NOMO-1 treated with dmso at 0.1 percent for 144 hours (cell line): ENCODE measurements around the gene MTMR10.

Experiments used
- DNase-seq: peaks from one replicate; lab custom pipeline; 2025; ENCODE audit not compliant: unreplicated experiment; lab: John Stamatoyannopoulos, UW

Gene MTMR10

DNA sequence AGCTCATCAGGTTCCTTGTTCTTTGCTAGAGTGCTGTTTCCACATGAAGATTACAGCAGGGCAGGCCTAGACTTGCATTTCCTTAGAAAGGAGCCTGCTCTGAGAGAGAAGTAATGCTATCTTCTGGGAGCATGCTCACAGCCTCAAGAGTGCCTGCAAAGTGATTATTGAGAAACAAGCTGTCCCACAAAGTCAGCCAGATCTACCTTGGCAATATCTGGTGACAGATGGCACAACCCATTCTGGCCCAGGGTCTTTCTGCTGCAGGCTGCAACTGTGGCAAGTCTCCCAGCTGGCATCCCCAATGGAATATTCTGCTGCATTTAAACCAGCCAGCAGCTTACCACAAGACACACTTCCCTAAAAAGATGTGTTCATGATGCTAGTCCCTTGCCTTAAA, 29.3 kb downstream of the MTMR10 start:
- no peak for DNase-seq

DNA sequence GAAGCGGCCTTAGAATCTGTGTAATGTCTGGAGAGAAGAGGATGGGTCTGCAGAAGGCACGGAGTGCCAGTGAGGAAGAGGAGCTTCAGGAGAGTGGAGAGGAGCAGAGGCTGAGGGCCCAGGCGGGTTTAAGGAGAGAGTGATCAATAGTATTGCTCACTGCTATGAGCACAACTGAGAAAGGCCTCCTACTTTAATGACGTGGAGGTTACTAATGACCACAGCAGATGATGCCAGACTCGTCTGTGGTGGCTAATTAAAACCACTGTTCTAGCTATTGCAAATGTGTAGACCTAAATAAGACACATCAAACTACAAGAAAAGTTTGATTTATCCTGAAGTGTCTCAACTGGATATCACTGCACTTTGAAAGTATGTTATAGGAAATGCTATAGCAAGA, 33.2 kb downstream of the MTMR10 start:
- DNase-seq: no peak

DNA sequence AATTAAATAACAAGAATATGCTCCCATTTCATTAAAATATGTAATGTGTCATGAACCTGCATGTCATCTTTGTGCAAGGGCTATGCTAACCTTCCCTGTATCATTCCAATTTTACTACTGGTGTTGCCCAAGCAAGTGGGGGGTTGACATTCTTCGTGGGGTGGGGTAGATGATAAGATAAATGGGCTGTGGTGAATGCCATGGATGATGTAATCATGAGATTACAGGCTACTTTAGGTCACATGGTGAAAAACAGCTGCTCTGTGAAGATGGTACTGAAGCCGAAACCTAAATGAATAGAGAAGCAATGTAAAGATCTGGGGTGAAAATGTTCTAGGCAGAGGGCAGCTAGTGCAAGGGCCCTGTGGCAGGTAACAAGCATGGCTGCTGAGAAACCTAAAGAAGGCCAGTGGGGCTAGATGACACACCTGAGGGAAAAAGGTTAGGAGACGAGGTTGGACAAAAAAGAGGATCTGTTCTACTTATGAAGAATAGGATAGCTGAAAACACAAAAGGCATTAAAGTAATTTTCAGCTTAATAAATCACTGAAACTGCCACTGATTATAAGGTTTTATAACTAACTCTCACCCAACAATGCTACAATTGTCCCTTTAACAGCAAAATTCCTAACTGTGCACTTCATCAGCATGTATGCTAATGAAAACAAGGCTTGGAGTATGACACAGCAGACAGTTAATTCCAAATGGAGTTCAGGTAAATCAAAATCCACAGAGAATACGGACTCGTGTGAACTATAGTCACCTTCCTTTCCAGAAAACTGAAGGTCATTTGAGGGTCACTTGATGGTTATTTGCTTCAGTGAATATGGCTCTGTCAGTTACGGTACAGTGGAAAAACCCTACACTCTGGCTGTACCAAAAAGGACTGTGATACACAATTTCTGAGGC, 35.0 kb downstream of the MTMR10 start:
- DNase-seq: no peak

DNA sequence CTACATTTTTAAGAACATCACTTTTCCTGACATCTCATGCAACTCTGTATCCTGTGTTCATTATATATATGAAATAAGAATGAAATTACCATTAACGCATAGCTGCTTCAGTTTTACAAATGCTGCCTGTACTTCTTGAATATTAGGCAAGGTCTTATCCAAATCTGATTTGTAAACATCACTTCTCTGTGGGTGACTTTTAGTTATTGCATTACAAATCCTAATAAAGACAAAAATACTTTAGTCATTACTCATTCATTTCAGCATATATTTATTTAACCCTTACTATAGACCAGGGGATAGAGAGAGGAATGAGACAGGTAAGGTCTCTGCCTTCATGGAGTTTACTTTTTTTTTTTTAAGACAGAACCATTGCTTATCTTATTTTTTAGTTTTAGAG, 36.8 kb downstream of the MTMR10 start:
- no peak for DNase-seq

- no peak for DNase-seq
Observed at GRCh38 chr15:30953731-30954378, 37.6 kb downstream of the MTMR10 start.

DNA sequence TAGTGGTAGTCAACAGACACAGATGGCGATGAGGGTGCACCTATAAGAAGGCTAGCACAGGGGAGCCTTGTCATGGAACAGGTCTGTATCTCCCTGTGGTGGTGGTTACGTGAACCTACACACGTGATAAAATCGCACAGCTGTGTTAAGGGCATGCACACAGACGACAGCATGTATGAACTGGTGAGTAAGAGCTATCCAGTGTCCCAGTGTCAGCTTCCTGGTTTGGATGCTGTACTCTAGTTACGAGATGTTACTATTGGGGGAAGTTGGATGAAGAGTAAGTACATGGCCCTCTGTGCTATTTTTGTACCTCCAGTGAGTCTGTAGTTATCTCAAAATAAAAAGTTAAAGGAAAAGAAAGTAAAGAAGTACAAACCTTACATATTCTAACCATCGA, 38.2 kb downstream of the MTMR10 start:
- no peak for DNase-seq

GRCh38 chr15:30943654-30944335, 47.6 kb downstream of the MTMR10 start:
- no peak for DNase-seq

- no peak for DNase-seq
Observed at GRCh38 chr15:30941520-30941919, 49.9 kb downstream of the MTMR10 start.

- DNase-seq: no peak
Observed at GRCh38 chr15:30940359-30940758, 51.1 kb downstream of the MTMR10 start.

DNA sequence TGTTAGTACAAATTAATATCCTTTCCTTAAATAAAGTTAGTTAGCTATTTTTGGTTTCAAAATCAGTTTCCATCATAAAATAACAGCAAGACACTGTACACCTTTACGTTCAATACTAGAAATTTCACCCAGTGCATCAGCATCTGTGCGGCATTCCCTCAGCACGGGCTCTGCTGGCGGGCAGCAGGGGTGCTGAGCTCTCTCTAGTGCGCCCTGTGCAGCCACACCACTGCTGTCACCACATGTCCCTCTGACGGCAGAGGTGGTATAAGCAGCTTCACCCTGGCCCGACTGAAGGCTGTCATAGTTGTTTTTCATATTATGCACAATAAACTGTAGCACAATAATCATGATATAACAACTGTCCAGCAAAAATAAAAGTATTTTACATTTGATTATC, 52.3 kb downstream of the MTMR10 start:
- DNase-seq: no peak

GRCh38 chr15:30933293-30933692, 58.1 kb downstream of the MTMR10 start:
- DNase-seq: no peak

DNA sequence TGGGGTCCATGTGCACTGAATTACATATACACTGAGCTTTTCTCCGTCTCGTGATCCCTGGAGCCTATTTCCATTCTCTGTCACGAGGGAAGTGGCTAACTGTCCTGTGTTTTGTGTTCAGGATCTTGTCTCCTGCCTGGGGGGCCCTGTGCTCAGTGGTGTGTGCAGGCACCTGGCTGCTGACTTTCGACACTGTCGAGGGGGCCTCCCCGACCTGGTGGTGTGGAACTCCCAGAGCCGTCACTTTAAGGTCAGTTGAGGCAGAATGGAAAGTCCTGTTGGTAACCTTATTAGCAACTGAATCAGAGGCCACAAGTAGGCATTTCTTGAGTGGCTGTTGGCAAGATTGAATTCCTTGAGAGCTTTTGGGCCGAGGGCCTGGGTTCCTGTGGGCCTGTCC, 61.0 kb downstream of the MTMR10 start:
- DNase-seq: no peak

DNA sequence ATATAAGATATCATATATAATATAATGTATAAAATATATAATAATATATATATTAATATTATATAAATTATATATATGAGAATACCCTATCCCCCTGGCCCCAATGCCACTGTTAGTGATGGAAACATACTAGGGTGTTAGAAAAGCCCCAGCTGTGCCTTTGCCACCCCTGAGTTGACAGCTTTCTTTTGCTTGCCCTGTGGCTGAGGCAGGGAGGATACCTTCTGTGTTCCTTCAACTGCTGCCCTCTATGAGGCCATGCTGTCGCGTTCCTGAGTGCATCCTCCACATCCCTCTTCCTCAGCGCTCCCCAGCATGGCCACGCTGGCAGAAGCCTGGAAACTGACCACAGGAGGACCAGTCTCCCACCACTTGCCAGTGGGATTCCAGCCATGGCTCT, 61.4 kb downstream of the MTMR10 start:
- DNase-seq: no peak

GRCh38 chr15:30929064-30929669, 62.3 kb downstream of the MTMR10 start:
- no peak for DNase-seq

- DNase-seq: no peak
Observed at GRCh38 chr15:30928076-30928475, 63.4 kb downstream of the MTMR10 start.

DNA sequence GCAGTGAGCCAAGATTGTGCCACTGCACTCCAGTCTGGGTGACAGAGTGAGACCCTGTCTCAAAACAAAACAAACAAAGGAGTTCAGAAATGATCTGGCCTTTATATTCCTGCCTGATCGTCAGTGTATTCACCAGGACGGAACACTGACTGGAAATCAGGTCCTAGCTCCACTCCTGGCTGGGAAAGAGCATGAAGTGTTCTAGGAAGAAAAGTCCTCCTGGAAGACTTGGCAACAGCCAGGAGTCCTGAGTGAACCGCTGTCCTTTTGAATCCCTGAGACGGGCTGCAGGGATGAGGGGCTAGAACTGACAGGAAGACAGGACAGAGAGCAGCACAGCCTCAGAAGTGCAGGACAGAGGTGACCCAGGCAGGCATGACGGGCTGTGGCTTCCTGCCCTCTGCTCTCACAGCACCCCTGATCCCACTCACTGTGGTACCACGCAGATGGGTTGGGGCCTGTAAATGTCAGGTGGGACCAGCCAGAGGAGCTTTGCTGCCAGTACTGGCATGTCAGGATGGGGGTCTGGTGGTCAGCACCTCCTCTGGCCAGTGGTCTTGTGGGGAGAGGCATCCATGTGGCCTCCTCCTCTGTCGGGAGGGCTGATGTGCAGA, 64.2 kb downstream of the MTMR10 start:
- no peak for DNase-seq

GRCh38 chr15:30926161-30926560, 65.3 kb downstream of the MTMR10 start:
- DNase-seq: no peak

GRCh38 chr15:30925686-30926085, 65.7 kb downstream of the MTMR10 start:
- DNase-seq: no peak

DNA sequence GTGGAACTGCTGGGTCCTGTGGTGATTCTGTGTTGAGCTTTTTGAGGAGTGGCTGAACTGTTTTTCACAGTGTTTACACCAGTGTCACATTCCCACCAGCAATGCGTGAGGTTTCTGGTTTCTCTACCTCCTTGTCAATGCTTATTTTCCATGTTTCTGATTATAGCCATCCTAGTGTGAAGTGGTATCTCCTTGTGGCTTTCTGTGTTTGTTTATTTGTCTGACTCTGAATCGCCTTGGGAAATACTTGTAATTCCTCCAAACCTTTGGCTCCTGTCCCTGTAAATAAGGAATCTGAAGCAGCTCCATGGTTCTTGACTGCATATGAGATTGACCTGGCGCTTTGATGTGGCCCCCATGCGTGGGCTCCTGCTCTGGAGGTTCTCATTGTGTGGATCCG, 67.1 kb downstream of the MTMR10 start:
- no peak for DNase-seq

GRCh38 chr15:30923429-30923828, 68.0 kb downstream of the MTMR10 start:
- no peak for DNase-seq
